Peyer's patch (tissue), 4 donors: ENCODE measurements around the gene PAQR6. TPM values are rescaled to one million over a fixed set of nuclear protein-coding genes. Genes with fewer than 3 reads are reported as not detected.
A peak's percentile ranks its signal among the peaks of the same experiment; 100 is the strongest.

Source experiments
- DNase-seq, 3 donors: peaks; one replicate each; pipeline ENCODE4 v3.0.0-alpha.2; 2017 to 2019
- H3K27ac ChIP-seq, 4 donors: fragments of 200-600 bp; sonication (generic); one replicate each; pipeline ENCODE4 v1.5.1; 2016 to 2019
- H3K27me3 ChIP-seq, 2 donors: fragments of 200-600 bp; sonication (generic); one replicate each; pipeline ENCODE4 v1.5.1; 2019
- H3K36me3 ChIP-seq, 3 donors: fragments of 200-600 bp; sonication (generic); one replicate each; pipeline ENCODE4 v1.5.1; 2016 to 2019
- H3K4me1 ChIP-seq, 4 donors: fragments of 200-600 bp; sonication (generic); one replicate each; pipeline ENCODE4 v1.5.1; 2016 to 2019
- H3K4me3 ChIP-seq, 4 donors: fragments of 200-600 bp; sonication (generic); 1 replicate in 3 of 4; 2 replicates in 1 of 4; pipeline ENCODE4 v1.5.1; 2016 to 2019; ENCODE audit warnings: mild to moderate bottlenecking in 1 of 4
- H3K9me3 ChIP-seq, 4 donors: fragments of 200-600 bp; sonication (generic); one replicate each; pipeline ENCODE4 v1.5.1; 2016 to 2019; ENCODE audit warnings: mild to moderate bottlenecking in 1 of 4
- CTCF ChIP-seq, 6 experiments: fragments of 450-650 bp in 4 of 6; fragments of 200-600 bp in 2 of 6; sonication (generic) in 1 of 6; IDR thresholded peaks; one replicate each; pipeline ENCODE4 v1.5.1; 2017 to 2019; ENCODE audit warnings: antibody characterized with exemption in 6 of 6, mild to moderate bottlenecking in 3 of 6, moderate library complexity in 1 of 6
- POLR2A ChIP-seq, 2 donors: fragments of 450-650 bp; IDR thresholded peaks; one replicate each; pipeline ENCODE4 v1.5.1; 2017; ENCODE audit warnings: antibody characterized with exemption in 2 of 2, mild to moderate bottlenecking in 2 of 2, moderate library complexity in 2 of 2
- total RNA-seq, 4 donors: library from RNA; depleted of rRNA; stranded (reverse); fragments of >200 nt; gene quantifications; one replicate each; pipeline ENCODE4 v1.1.0, GENCODE V29; 2016

The PAQR6 gene
- total RNA-seq, 4 donors from 2014 or later, result 0.70 to 7.4 (median 4.1) TPM

- Histone ChIP-seq H3K4me3 (peak within 1 kb of the TSS; percentile 68 to 92 (median 80)), H3K9me3 (no peaks in the 10 kb centered on the region), H3K4me1 (peaks cover 0 to 33% (median 4%) of the 10 kb centered on the region in 4 donors), H3K36me3 (peaks cover 0 to 21% (median 0%) of the 10 kb centered on the region in 3 donors), H3K27me3 (no peaks in the 10 kb centered on the region), H3K27ac (peak within 1 kb of the TSS; percentile 91 to 93 (median 93))
- peak; percentile 91 to 93 for TF ChIP-seq POLR2A (IDR thresholded peaks at IDR 0.05)
- no peak for TF ChIP-seq CTCF (IDR thresholded peaks at IDR 0.05)
- peak; percentile 95 to 98 (median 95) for DNase-seq
Measured at GRCh38 chr1:156282479-156283222, 34.8 kb upstream of the PAQR6 start, which contains the start of gene SMG5. Gene SMG5 (minus strand): TSS chr1:156282825. CDS start chr1:156282680, 145 bp downstream.

- Histone ChIP-seq H3K36me3 (peaks cover 0 to 29% (median 0%) of the 10 kb centered on the region in 3 donors), H3K9me3 (no peaks in the 10 kb centered on the region), H3K4me1 (peaks cover 0 to 33% (median 4%) of the 10 kb centered on the region in 4 donors), H3K27me3 (no peaks in the 10 kb centered on the region), H3K27ac (peak overlapping the region; percentile 91 to 93 (median 93)), H3K4me3 (peak overlapping the region; percentile 68 to 92 (median 80))
- TF ChIP-seq CTCF (IDR thresholded peaks at IDR 0.05) (peak in 1 of 6 experiments; percentile 5), POLR2A (IDR thresholded peaks at IDR 0.05) (no peak)
- no peak for DNase-seq
Measured at GRCh38 chr1:156281693-156282478, 34.0 kb upstream of the PAQR6 start.

GRCh38 chr1:156281281-156281680 is 33.4 kb upstream of the PAQR6 start:
- H3K36me3 ChIP-seq, result peaks cover 0 to 35% (median 0%) of the 10 kb centered on the region in 3 donors
- peak overlapping the region in 3 of 4 donors; percentile 91 to 93 (median 93) for H3K27ac ChIP-seq
- no peaks in the 10 kb centered on the region for H3K9me3 ChIP-seq
- DNase-seq, result no peak
- peak overlapping the region; percentile 68 to 92 (median 80) for H3K4me3 ChIP-seq
- H3K27me3 ChIP-seq, result no peaks in the 10 kb centered on the region
- no peak for TF ChIP-seq CTCF (IDR thresholded peaks at IDR 0.05)
- no peak for TF ChIP-seq POLR2A (IDR thresholded peaks at IDR 0.05)
- peaks cover 0 to 33% (median 4%) of the 10 kb centered on the region in 4 donors for H3K4me1 ChIP-seq

DNA sequence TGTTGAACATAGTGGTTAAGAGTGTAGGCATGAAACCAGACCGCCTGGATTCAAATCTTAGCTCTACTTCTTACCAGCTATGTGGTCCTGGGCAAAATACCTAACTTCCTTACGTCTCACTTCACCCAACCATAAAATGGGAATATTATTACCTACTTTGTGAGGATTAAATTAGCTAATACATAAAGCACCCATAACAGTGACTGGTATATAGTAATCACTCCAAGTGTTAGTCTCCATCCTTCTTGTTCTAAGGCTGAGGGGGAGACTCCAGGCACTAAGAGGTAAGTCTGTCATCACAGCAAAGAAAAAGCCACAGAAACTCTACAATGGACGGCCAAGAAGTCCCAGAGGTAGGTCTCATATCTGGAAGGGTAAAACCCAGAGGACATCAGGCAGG is 32.0 kb upstream of the PAQR6 start:
- Histone ChIP-seq H3K9me3 (no peaks in the 10 kb centered on the region), H3K36me3 (peaks cover 0 to 42% (median 0%) of the 10 kb centered on the region in 3 donors)

More for the DNA sequence above, 32.0 kb upstream of the PAQR6 start:
- Histone ChIP-seq H3K27ac (no peak overlapping the region), H3K27me3 (no peaks in the 10 kb centered on the region), H3K4me3 (no peak overlapping the region), H3K4me1 (peaks cover 0 to 33% (median 4%) of the 10 kb centered on the region in 4 donors)
- no peak for TF ChIP-seq POLR2A (IDR thresholded peaks at IDR 0.05)
- TF ChIP-seq CTCF (IDR thresholded peaks at IDR 0.05), result no peak
- no peak for DNase-seq
